Activated CD8-positive, alpha-beta memory T cell treated with anti-CD3 and anti-CD28 coated beads for 4 hours (primary cell): ENCODE results near the gene SPINK6.

Experiments
- DNase-seq, 2 donors: peaks; one replicate each; pipeline ENCODE4 v3.0.0-alpha.2; 2020; ENCODE audit warnings: low read depth in 2 of 2

SPINK6 gene

GRCh38 chr5:148202531-148203203 lies at the start of gene SPINK6:
Gene SPINK6, plus strand, starts transcription at chr5:148203042. Its CDS starts 55 bp downstream, at chr5:148203097.
- DNase-seq = no peak

GRCh38 chr5:148156609-148157008 lies 46.2 kb upstream of the SPINK6 start:
- DNase-seq = no peak

GRCh38 chr5:148162038-148162437 lies 40.8 kb upstream of the SPINK6 start:
- DNase-seq = no peak

- no peak for DNase-seq
Measured at GRCh38 chr5:148163345-148163744, 39.5 kb upstream of the SPINK6 start.

GRCh38 chr5:148166550-148167283 lies 36.1 kb upstream of the SPINK6 start:
- DNase-seq = no peak

GRCh38 chr5:148168246-148168645 lies 34.6 kb upstream of the SPINK6 start, which contains the start of gene SPINK14:
Gene SPINK14, plus strand, starts transcription at chr5:148168546. Its CDS starts 1,187 bp downstream, at chr5:148169733.
- DNase-seq = no peak

- no peak for DNase-seq
Measured at GRCh38 chr5:148172377-148172776, 30.5 kb upstream of the SPINK6 start.

GRCh38 chr5:148176480-148176879 lies 26.4 kb upstream of the SPINK6 start:
- DNase-seq = no peak

GRCh38 chr5:148177207-148177606 lies 25.6 kb upstream of the SPINK6 start:
- no peak for DNase-seq

GRCh38 chr5:148179234-148179824 lies 23.5 kb upstream of the SPINK6 start:
- DNase-seq = no peak

- no peak for DNase-seq
Measured at GRCh38 chr5:148186248-148187003, 16.4 kb upstream of the SPINK6 start.

- no peak for DNase-seq
Measured at GRCh38 chr5:148191010-148191409, 11.8 kb upstream of the SPINK6 start.

GRCh38 chr5:148193202-148193601 lies 9.6 kb upstream of the SPINK6 start:
- no peak for DNase-seq

GRCh38 chr5:148201151-148201550 lies 1.7 kb upstream of the SPINK6 start:
- no peak for DNase-seq

GRCh38 chr5:148205044-148205806 lies 2.4 kb downstream of the SPINK6 start:
- no peak for DNase-seq

GRCh38 chr5:148205865-148206264 lies 3.0 kb downstream of the SPINK6 start:
- no peak for DNase-seq

GRCh38 chr5:148206620-148207019 lies 3.8 kb downstream of the SPINK6 start:
- no peak for DNase-seq

GRCh38 chr5:148208226-148208625 lies 5.4 kb downstream of the SPINK6 start:
- no peak for DNase-seq

GRCh38 chr5:148209151-148209770 lies 6.4 kb downstream of the SPINK6 start:
- DNase-seq = no peak

- DNase-seq = no peak
Measured at GRCh38 chr5:148214665-148215185, 11.9 kb downstream of the SPINK6 start.

- no peak for DNase-seq
Measured at GRCh38 chr5:148221508-148221907, 18.7 kb downstream of the SPINK6 start.
